Measurements from ENCODE around the gene ADTRP.
A peak's percentile ranks its signal among the peaks of the same experiment; 100 is the strongest.

The ADTRP gene

GRCh38 chr6:11738661-11739375 lies 39.8 kb downstream of the ADTRP start:
- no peak for TF ChIP-seq CTCF (IDR thresholded peaks at IDR 0.05; ENCODE audit: low read depth, low read length, missing control alignments)
- H3K4me3 ChIP-seq (ENCODE audit: low read depth, low read length) = no peak overlapping the region
- no peak for DNase-seq (ENCODE audit: low read depth)

GRCh38 chr6:11738234-11738633 lies 40.4 kb downstream of the ADTRP start:
- TF ChIP-seq CTCF (IDR thresholded peaks at IDR 0.05; ENCODE audit: low read depth, low read length, missing control alignments) = no peak
- no peak for DNase-seq (ENCODE audit: low read depth)
- no peak overlapping the region for H3K4me3 ChIP-seq (ENCODE audit: low read depth, low read length)

GRCh38 chr6:11736601-11737000 lies 42.0 kb downstream of the ADTRP start:
- no peak overlapping the region for H3K4me3 ChIP-seq (ENCODE audit: low read depth, low read length)
- no peak for DNase-seq (ENCODE audit: low read depth)
- TF ChIP-seq CTCF (IDR thresholded peaks at IDR 0.05; ENCODE audit: low read depth, low read length, missing control alignments) = no peak

GRCh38 chr6:11734861-11735613 lies 43.6 kb downstream of the ADTRP start:
- no peak overlapping the region for H3K4me3 ChIP-seq (ENCODE audit: low read depth, low read length)
- no peak for DNase-seq (ENCODE audit: low read depth)
- no peak for TF ChIP-seq CTCF (IDR thresholded peaks at IDR 0.05; ENCODE audit: low read depth, low read length, missing control alignments)

- no peak for TF ChIP-seq CTCF (IDR thresholded peaks at IDR 0.05; ENCODE audit: low read depth, low read length, missing control alignments)
- peak; percentile 89 for DNase-seq (ENCODE audit: low read depth)
- no peak overlapping the region for H3K4me3 ChIP-seq (ENCODE audit: low read depth, low read length)
Observed at GRCh38 chr6:11732036-11732631, 46.5 kb downstream of the ADTRP start.

GRCh38 chr6:11731423-11731822 lies 47.2 kb downstream of the ADTRP start:
- DNase-seq (ENCODE audit: low read depth) = no peak
- no peak for TF ChIP-seq CTCF (IDR thresholded peaks at IDR 0.05; ENCODE audit: low read depth, low read length, missing control alignments)
- H3K4me3 ChIP-seq (ENCODE audit: low read depth, low read length) = no peak overlapping the region

Data from GM12864 (cell line).